Esophagus muscularis mucosa (tissue), 3 donors: ENCODE data around the gene NTN3.

Source experiments
- CTCF ChIP-seq, 3 experiments: fragments of 200-600 bp in 2 of 3; fragments of 450-650 bp in 1 of 3; sonication (generic) in 2 of 3; IDR thresholded peaks; one replicate each; pipeline ENCODE4 v1.5.1; 2017 to 2019; ENCODE audit warnings: antibody characterized with exemption in 3 of 3, mild to moderate bottlenecking in 2 of 3, moderate library complexity in 1 of 3
- POLR2A ChIP-seq: fragments of 450-650 bp; IDR thresholded peaks from one replicate; pipeline ENCODE4 v1.6.1; 2017; ENCODE audit warnings: antibody characterized with exemption, moderate library complexity, mild to moderate bottlenecking, low read depth
- POLR2AphosphoS5 ChIP-seq, 2 donors: sonication (generic); formaldehyde crosslinking; IDR thresholded peaks; one replicate each; pipeline ENCODE4 v1.6.1; 2017; ENCODE audit warnings: antibody characterized with exemption in 2 of 2

GRCh38 chr16:2427526-2427925 lies 43.6 kb upstream of the NTN3 start:
- TF ChIP-seq CTCF (IDR thresholded peaks at IDR 0.05) (no peak), POLR2AphosphoS5 (IDR thresholded peaks at IDR 0.05) (no peak), POLR2A (no peak)
